Activated CD4-positive, alpha-beta T cell treated with anti-CD3 and anti-CD28 coated beads, Interleukin-2, amount 50 U/mL, for 1 hour (primary cell): ENCODE measurements around the gene MGAT5B.
A peak's percentile ranks its signal among the peaks of the same experiment; 100 is the strongest.

Source experiments
- DNase-seq: peaks from one replicate; pipeline ENCODE4 v3.0.0-alpha.2; 2020

The MGAT5B gene

GRCh38 chr17:76986365-76986764 lies 118.2 kb downstream of the MGAT5B start:
- DNase-seq, result no peak

GRCh38 chr17:76987486-76988093 lies 119.4 kb downstream of the MGAT5B start:
- no peak for DNase-seq

- DNase-seq, result no peak
These were observed 120.6 kb downstream of the MGAT5B start for GRCh38 chr17:76988796-76989195.

GRCh38 chr17:76989519-76989918 lies 121.3 kb downstream of the MGAT5B start:
- no peak for DNase-seq

DNA sequence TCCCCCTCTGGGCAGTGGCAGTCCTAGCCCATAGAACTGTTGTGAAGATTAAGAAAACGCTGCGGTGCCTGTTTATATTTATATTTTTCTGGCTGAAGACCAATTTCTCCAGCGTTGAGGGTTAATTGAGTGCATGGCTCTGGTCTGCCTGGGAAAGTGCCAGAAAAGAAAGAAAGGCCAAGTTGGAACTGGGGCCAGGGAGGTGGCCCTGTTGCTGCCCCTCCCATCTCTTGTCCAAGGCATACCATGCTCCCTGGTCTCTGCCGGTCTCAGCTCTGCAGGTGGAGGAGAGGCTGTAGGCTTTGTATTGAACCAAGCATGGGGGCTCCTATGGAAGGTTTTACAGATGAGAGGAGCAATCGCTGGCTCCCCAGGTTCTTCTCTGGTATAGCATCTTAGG lies 124.7 kb downstream of the MGAT5B start:
- DNase-seq, result no peak

DNA sequence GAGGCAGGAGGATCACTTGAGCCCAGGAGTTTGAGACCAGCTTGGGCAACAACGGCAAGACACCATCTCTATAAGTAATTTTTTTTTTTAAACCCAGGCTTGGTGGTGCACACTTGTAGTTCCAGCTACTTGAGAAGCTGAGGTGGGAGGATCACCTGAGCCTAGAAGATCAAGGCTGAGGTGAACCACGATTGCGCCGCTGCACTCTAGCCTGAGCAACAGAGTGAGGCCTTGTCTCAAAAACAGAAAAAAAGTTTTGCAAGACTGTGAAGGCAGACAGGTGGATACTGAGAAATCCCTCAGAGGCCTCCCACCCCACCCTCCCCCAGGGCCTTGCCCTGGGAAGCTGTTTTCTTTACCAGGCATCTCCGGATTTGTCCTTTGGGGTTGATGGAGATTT lies 125.4 kb downstream of the MGAT5B start:
- no peak for DNase-seq

DNA sequence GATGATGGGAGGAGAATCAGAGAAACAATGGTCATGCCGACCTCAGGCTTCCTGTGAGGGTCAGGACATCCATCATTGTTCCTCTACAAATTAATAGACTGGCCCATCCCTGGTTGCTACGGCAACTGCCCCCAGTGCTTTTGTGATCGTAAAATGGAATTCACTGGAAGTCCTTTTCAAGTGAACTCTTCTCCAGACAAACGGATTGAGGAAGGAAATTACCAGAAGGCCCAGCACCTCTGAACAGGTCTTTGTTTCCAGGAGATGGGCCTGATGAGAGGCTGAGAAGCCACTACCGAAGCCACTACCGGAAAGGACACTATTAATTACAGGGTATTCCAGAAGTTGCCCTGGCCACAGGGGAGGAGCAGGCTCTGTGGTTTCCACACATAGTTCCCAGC lies 126.0 kb downstream of the MGAT5B start:
- no peak for DNase-seq

- DNase-seq, result no peak
These were observed 127.3 kb downstream of the MGAT5B start for GRCh38 chr17:76995387-76996105.

DNA sequence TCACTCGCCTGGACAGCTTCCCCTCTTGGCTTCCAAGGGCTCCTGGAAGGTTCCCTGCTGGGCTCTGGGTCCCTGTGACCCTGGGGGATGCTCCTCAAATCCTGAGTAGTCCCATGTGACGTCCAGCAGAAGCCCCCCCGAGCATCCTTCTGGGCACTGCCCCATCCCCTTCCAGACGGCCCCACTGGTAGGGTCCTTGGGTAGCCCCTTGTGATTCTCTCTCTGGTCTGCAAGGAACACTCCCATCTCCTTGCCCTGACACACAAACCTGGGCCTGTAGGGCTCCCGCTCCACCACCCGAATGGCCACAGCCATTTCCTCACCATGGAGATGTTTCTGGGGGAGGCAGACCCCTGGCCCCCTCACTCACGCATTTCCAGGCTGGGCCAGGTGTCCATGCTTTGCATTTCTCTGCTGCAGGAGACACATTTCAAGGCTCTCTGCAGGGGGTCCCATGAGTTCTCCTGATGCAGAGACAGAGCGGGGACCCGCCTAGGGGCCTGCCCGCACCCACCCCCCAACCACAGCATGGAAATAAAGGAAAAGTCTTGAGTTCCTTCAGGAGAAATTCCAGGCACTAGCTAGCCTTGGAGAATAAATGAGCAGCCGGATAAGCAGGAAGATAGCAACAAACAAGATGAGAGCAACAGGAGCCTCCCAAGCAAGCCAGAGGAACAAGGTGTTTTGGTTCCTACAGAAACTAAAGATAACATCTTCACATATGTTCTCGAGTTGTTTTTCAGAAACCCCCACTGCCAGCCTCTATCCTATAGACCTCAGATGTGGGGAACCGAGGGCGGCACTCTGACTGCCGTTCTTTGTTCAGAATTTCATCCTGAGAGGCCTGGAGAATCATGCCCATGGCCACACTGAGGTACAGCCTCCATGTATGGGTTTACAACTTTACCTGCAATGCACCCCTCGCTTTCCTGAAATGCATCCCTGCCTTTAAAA lies 128.8 kb downstream of the MGAT5B start:
- no peak for DNase-seq

- DNase-seq, result peak; percentile 46
These were observed 129.9 kb downstream of the MGAT5B start for GRCh38 chr17:76997981-76998531.

GRCh38 chr17:76998839-76999238 lies 130.6 kb downstream of the MGAT5B start:
- no peak for DNase-seq
